CD4-positive, alpha-beta memory T cell (primary cell): Measurements from ENCODE around the gene LZTS2. TPM values are rescaled to one million over a fixed set of nuclear protein-coding genes. Genes with fewer than 3 reads are reported as not detected.

ENCODE experiments used
- CTCF ChIA-PET: fragments of 350-600 bp; sonication (Branson Sonifier 250); formaldehyde crosslinking; loops from one replicate; lab custom pipeline; 2021; ENCODE audit warnings: inconsistent platforms; ENCODE audit not compliant: partially characterized antibody; lab: Charles Lee
- POLR2A ChIA-PET: fragments of 350-600 bp; sonication (Branson Sonifier 250); formaldehyde crosslinking; loops from one replicate; lab custom pipeline; 2021; ENCODE audit not compliant: partially characterized antibody; lab: Charles Lee
- DNase-seq, 5 donors: peaks; one replicate each; pipeline versions ENCODE4 v3.0.0 to v3.0.0-alpha.2; 2020 to 2022; ENCODE audit warnings: mixed read lengths in 1 of 5
- H3K27ac ChIP-seq: one replicate; pipeline ENCODE4 v1.7.0; 2013; ENCODE audit warnings: low read depth, low read length
- H3K27me3 ChIP-seq: 2 replicates; pipeline ENCODE4 v1.7.0; 2013; ENCODE audit warnings: mild to moderate bottlenecking, low read length, moderate library complexity; ENCODE audit not compliant: insufficient read depth
- H3K36me3 ChIP-seq: 2 replicates; pipeline ENCODE4 v1.7.0; 2013; ENCODE audit warnings: mild to moderate bottlenecking, low read length, moderate library complexity; ENCODE audit not compliant: insufficient read depth
- H3K4me1 ChIP-seq: 2 replicates; pipeline ENCODE4 v1.7.0; 2013; ENCODE audit warnings: mild to moderate bottlenecking, low read length, moderate library complexity; ENCODE audit not compliant: insufficient read depth
- H3K4me3 ChIP-seq, 2 donors: one replicate each; pipeline ENCODE4 v1.7.0; 2013; ENCODE audit warnings: low read length in 2 of 2, mild to moderate bottlenecking in 1 of 2
- H3K9me3 ChIP-seq, 2 donors: one replicate each; pipeline ENCODE4 v1.7.0; 2013; ENCODE audit warnings: low read length in 2 of 2, control low read depth in 1 of 2; ENCODE audit not compliant: control insufficient read depth in 1 of 2
- H3K27ac Mint-ChIP-seq, 7 donors: one replicate each; pipeline ENCODE4 v1.8.0; 2020 to 2021; ENCODE audit warnings: mixed read lengths in 7 of 7, mild to moderate bottlenecking in 6 of 7, inconsistent platforms in 3 of 7, moderate library complexity in 3 of 7
- H3K27me3 Mint-ChIP-seq, 2 donors: one replicate each; pipeline ENCODE4 v1.8.0; 2020 to 2021; ENCODE audit warnings: mixed read lengths in 2 of 2
- H3K36me3 Mint-ChIP-seq, 2 donors: one replicate each; pipeline ENCODE4 v1.8.0; 2020 to 2021; ENCODE audit warnings: mixed read lengths in 2 of 2, inconsistent platforms in 1 of 2, mild to moderate bottlenecking in 1 of 2
- H3K4me1 Mint-ChIP-seq, 4 donors: one replicate each; pipeline ENCODE4 v1.8.0; 2020 to 2021; ENCODE audit warnings: mixed read lengths in 4 of 4, mild to moderate bottlenecking in 1 of 4
- H3K4me3 Mint-ChIP-seq, 8 donors: one replicate each; pipeline ENCODE4 v1.8.0; 2020 to 2021; ENCODE audit warnings: mixed read lengths in 8 of 8, mild to moderate bottlenecking in 7 of 8, moderate library complexity in 6 of 8, inconsistent platforms in 3 of 8
- H3K9me3 Mint-ChIP-seq, 8 donors: one replicate each; pipeline ENCODE4 v1.8.0; 2020 to 2021; ENCODE audit warnings: mixed read lengths in 8 of 8, mild to moderate bottlenecking in 5 of 8, inconsistent platforms in 3 of 8, moderate library complexity in 1 of 8
- intact Hi-C: fragments of 100-400 bp; cut with micrococcal nuclease; formaldehyde crosslinking; loops from one replicate; pipeline ENCODE4 v1.15.1; 2023
- polyA plus RNA-seq, 2 donors: library from polyadenylated mRNA; unstranded; fragments of 300-500 nt; fragmentation: Illumina TruSeq; gene quantifications; one replicate each; pipeline ENCODE4 v1.2.3, GENCODE V29; 2021
- total RNA-seq, 2 experiments: library from RNA; stranded (reverse); gene quantifications; one replicate each; pipeline ENCODE4 v1.2.3, GENCODE V29; 2021

LZTS2 gene
- total and polyA plus RNA-seq, 4 experiments from 2014 or later, result 8.4 to 33.9 (median 26.6) TPM

- ChIA-PET CTCF (interaction anchor here (1.2 to 7.2 kb wide), 14 partner anchors 13 to 60 kb away, joined by 3 to 171 read pairs (median 9); partner anchors contain the start of genes LZTS2, PDZD7, SEMA4G and SFXN3), POLR2A (interaction anchor here (1.6 to 3.3 kb wide), 2 partner anchors 13 to 21 kb away, joined by 4 to 13 read pairs; partner anchors contain the start of genes PDZD7 and SFXN3)
- H3K4me3 ChIP-seq, result no peak overlapping the region
- intact Hi-C loops, result no loop called here
- Mint-ChIP-seq H3K27ac (no peak overlapping the region), H3K27me3 (peaks cover 25 to 34% of the 10 kb centered on the region in 2 donors), H3K4me3 (no peak overlapping the region), H3K36me3 (no peaks in the 10 kb centered on the region), H3K4me1 (peaks cover 7 to 12% (median 8%) of the 10 kb centered on the region in 4 donors), H3K9me3 (no peaks in the 10 kb centered on the region)
- peaks cover 11% of the 10 kb centered on the region for H3K27me3 ChIP-seq
- no peak overlapping the region for H3K27ac ChIP-seq
- no peaks in the 10 kb centered on the region for H3K9me3 ChIP-seq
- H3K36me3 ChIP-seq, result no peaks in the 10 kb centered on the region
- no peak for DNase-seq
- peaks cover 11% of the 10 kb centered on the region for H3K4me1 ChIP-seq
Measured at GRCh38 chr10:101018118-101018599, 18.6 kb downstream of the LZTS2 start.

DNA sequence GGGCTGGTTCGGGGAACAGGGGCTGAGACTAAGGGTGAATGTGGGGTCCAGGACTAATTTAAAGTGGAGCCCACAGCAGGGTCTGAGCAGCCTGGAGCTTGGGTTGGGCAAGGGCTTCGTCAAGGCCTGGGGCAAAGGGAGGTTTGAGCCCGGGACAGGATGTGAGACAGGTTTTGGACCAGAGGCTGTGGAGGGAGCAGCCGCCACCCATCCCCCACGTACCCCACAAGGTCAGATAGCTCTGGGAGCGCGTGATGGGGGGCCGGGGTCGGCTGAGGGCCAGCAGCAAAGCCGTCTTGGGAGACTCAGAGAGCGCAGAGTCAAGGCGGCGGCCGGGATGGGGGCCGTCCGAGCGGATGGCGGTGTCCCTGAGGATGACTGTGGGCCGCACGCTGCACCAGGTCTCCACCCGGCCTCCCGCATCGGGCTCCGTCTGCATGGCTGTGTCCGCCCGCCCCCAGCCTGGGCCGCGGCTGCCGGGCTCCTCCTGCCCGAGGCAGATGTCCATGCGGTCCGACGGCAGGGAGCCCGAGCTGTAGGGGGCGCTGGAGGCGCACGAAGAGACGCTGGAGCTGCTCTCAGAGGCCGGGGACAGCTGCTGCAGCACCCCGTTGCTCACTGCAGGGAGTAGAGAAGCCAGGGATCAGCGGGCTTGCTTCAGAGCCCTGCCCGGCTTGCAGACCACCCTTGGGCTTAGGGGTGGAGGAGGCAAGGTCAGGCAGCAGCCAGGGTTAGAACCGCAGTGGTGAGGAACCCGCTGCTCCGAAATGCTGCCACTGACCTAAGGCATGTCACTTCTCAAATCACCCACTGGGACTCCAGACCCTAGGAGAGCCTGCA, 19.2 kb downstream of the LZTS2 start:
- ChIA-PET CTCF (interaction anchor here (1.0 to 7.2 kb wide), 21 partner anchors 9 to 71 kb away, joined by 3 to 171 read pairs (median 6); partner anchors contain the start of genes KAZALD1, LZTS2, PDZD7 and SEMA4G), POLR2A (interaction anchor here (0.5 to 3.3 kb wide), 4 partner anchors 13 to 39 kb away, joined by 3 to 13 read pairs (median 4); partner anchors contain the start of genes PDZD7 and SFXN3)
- H3K27ac ChIP-seq, result no peak overlapping the region
- intact Hi-C loops, result loop anchor here (1.0 kb wide), 1 partner anchor 49 kb away; no protein-coding TSS in a partner anchor
- Mint-ChIP-seq H3K4me3 (no peak overlapping the region), H3K27ac (no peak overlapping the region), H3K27me3 (peaks cover 25 to 32% of the 10 kb centered on the region in 2 donors), H3K9me3 (no peaks in the 10 kb centered on the region), H3K36me3 (no peaks in the 10 kb centered on the region), H3K4me1 (peaks cover 5 to 10% (median 6%) of the 10 kb centered on the region in 4 donors)
- H3K9me3 ChIP-seq, result no peaks in the 10 kb centered on the region
- peak; percentile 53 to 68 (median 59) for DNase-seq
- peaks cover 7% of the 10 kb centered on the region for H3K4me1 ChIP-seq
- peaks cover 11% of the 10 kb centered on the region for H3K27me3 ChIP-seq
- no peak overlapping the region for H3K4me3 ChIP-seq
- no peaks in the 10 kb centered on the region for H3K36me3 ChIP-seq

- no peak overlapping the region for H3K4me3 Mint-ChIP-seq
- no peaks in the 10 kb centered on the region for H3K36me3 Mint-ChIP-seq
- H3K9me3 Mint-ChIP-seq, result no peaks in the 10 kb centered on the region
- H3K27me3 Mint-ChIP-seq, result peaks cover 25 to 29% of the 10 kb centered on the region in 2 donors
- Histone ChIP-seq H3K27ac (no peak overlapping the region), H3K4me1 (peaks cover 3% of the 10 kb centered on the region), H3K27me3 (peaks cover 11% of the 10 kb centered on the region), H3K4me3 (no peak overlapping the region), H3K9me3 (no peaks in the 10 kb centered on the region), H3K36me3 (no peaks in the 10 kb centered on the region)
- peaks cover 2 to 7% (median 3%) of the 10 kb centered on the region in 4 donors for H3K4me1 Mint-ChIP-seq
- no peak for DNase-seq
- POLR2A ChIA-PET, result interaction anchor here (1.3 to 3.3 kb wide), 3 partner anchors 12 to 23 kb away, joined by 4 to 13 read pairs (median 4); partner anchors contain the start of genes PDZD7 and SFXN3
- CTCF ChIA-PET, result interaction anchor here (1.0 to 7.2 kb wide), 21 partner anchors 9 to 72 kb away, joined by 3 to 171 read pairs (median 6); partner anchors contain the start of genes KAZALD1, LZTS2, PDZD7 and SEMA4G
- no peak overlapping the region for H3K27ac Mint-ChIP-seq
- intact Hi-C loops, result loop anchor here (1.0 kb wide), 1 partner anchor 49 kb away; no protein-coding TSS in a partner anchor
Measured at GRCh38 chr10:101019440-101019703, 19.8 kb downstream of the LZTS2 start.

GRCh38 chr10:101020427-101021075, 20.9 kb downstream of the LZTS2 start:
- no peaks in the 10 kb centered on the region for H3K4me1 ChIP-seq
- Mint-ChIP-seq H3K27me3 (peaks cover 23 to 27% of the 10 kb centered on the region in 2 donors), H3K4me3 (no peak overlapping the region), H3K9me3 (no peaks in the 10 kb centered on the region), H3K36me3 (no peaks in the 10 kb centered on the region), H3K27ac (no peak overlapping the region), H3K4me1 (peaks cover 0 to 4% (median 2%) of the 10 kb centered on the region in 4 donors)
- CTCF ChIA-PET, result interaction anchor here (1.1 to 7.2 kb wide), 5 partner anchors 7 to 31 kb away, joined by 3 to 171 read pairs (median 31); partner anchors contain the start of gene LZTS2
- H3K27me3 ChIP-seq, result peaks cover 11% of the 10 kb centered on the region
- intact Hi-C loops, result no loop called here
- H3K27ac ChIP-seq, result no peak overlapping the region
- no peaks in the 10 kb centered on the region for H3K36me3 ChIP-seq
- no peak for DNase-seq
- no peak overlapping the region for H3K4me3 ChIP-seq
- H3K9me3 ChIP-seq, result no peaks in the 10 kb centered on the region
- POLR2A ChIA-PET, result no interaction called here

DNA sequence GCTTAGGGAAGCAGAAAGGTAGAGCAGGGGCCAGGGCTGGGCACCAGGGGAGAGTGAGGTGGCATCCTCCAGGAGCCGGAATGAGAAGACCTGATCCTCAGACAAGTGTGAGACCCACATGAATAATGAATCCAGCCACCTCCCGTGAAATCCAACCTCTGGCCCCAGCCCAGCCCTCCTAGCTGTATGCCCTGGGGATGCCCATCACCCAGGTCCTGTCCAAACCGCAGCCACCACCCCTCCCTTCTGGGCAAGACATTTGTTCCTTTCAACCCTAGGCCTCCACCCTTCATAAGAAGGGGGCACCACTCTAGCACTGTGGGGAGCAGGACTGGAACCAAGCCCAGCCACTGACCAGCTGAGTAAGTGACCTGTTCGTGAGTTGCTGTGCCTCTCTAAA, 21.6 kb downstream of the LZTS2 start:
- H3K36me3 Mint-ChIP-seq, result no peaks in the 10 kb centered on the region
- peaks cover 9% of the 10 kb centered on the region for H3K27me3 ChIP-seq

GRCh38 chr10:101021692-101022251, 22.2 kb downstream of the LZTS2 start:
- peaks cover 0 to 4% (median 2%) of the 10 kb centered on the region in 4 donors for H3K4me1 Mint-ChIP-seq
- Histone ChIP-seq H3K36me3 (no peaks in the 10 kb centered on the region), H3K27me3 (peaks cover 4% of the 10 kb centered on the region), H3K9me3 (no peaks in the 10 kb centered on the region), H3K27ac (no peak overlapping the region), H3K4me1 (no peaks in the 10 kb centered on the region), H3K4me3 (no peak overlapping the region)
- H3K9me3 Mint-ChIP-seq, result no peaks in the 10 kb centered on the region
- DNase-seq, result no peak
- no peak overlapping the region for H3K27ac Mint-ChIP-seq
- no peak overlapping the region for H3K4me3 Mint-ChIP-seq
- intact Hi-C loops, result no loop called here
- ChIA-PET POLR2A (interaction anchor here (0.7 kb wide), 1 partner anchor 9 kb away, joined by 3 read pairs; the partner anchor contains the start of gene PDZD7), CTCF (no interaction called here)
- no peaks in the 10 kb centered on the region for H3K36me3 Mint-ChIP-seq
- peaks cover 15 to 20% of the 10 kb centered on the region in 2 donors for H3K27me3 Mint-ChIP-seq

More for the DNA sequence above, 21.6 kb downstream of the LZTS2 start:
- no peak for DNase-seq
- ChIA-PET CTCF (no interaction called here), POLR2A (no interaction called here)
- no peak overlapping the region for H3K4me3 ChIP-seq
- no peak overlapping the region for H3K27ac Mint-ChIP-seq
- intact Hi-C loops, result no loop called here
- no peaks in the 10 kb centered on the region for H3K9me3 ChIP-seq
- no peak overlapping the region for H3K27ac ChIP-seq
- H3K36me3 ChIP-seq, result no peaks in the 10 kb centered on the region
- H3K4me3 Mint-ChIP-seq, result no peak overlapping the region
- peaks cover 0 to 4% (median 2%) of the 10 kb centered on the region in 4 donors for H3K4me1 Mint-ChIP-seq
- H3K27me3 Mint-ChIP-seq, result peaks cover 21 to 24% of the 10 kb centered on the region in 2 donors
- H3K4me1 ChIP-seq, result no peaks in the 10 kb centered on the region
- H3K9me3 Mint-ChIP-seq, result no peaks in the 10 kb centered on the region
